Osteoblast (primary cell): ENCODE data around the gene EZH2. TPM values are rescaled to one million over a fixed set of nuclear protein-coding genes. Genes with fewer than 3 reads are reported as not detected.

Experiments
- DNase-seq: peaks from one replicate; pipeline ENCODE4 v3.0.0; 2011; ENCODE audit warnings: low spot score, mixed read lengths; ENCODE audit not compliant: insufficient read length; ENCODE audit errors: missing footprints
- H2AFZ ChIP-seq: 2 replicates; pipeline ENCODE4 v1.6.0; 2011; ENCODE audit warnings: mild to moderate bottlenecking, low read length
- H3K27ac ChIP-seq: 2 replicates; pipeline ENCODE4 v1.5.1; 2011; ENCODE audit warnings: mild to moderate bottlenecking, low read depth, low read length, moderate library complexity
- H3K27me3 ChIP-seq: 2 replicates; pipeline ENCODE4 v1.6.0; 2012; ENCODE audit warnings: mild to moderate bottlenecking, control low read depth, inconsistent platforms, low read length, moderate library complexity; ENCODE audit not compliant: insufficient read depth
- H3K36me3 ChIP-seq: 2 replicates; pipeline ENCODE4 v1.5.1; 2011; ENCODE audit warnings: mild to moderate bottlenecking, low read length, control low read depth, moderate library complexity; ENCODE audit not compliant: insufficient read depth
- H3K4me1 ChIP-seq: 2 replicates; pipeline ENCODE4 v1.5.1; 2011; ENCODE audit warnings: mild to moderate bottlenecking, low read length, control low read depth, moderate library complexity; ENCODE audit not compliant: insufficient read depth
- H3K4me2 ChIP-seq: 2 replicates; pipeline ENCODE4 v1.6.0; 2011; ENCODE audit warnings: mild to moderate bottlenecking, low read length; ENCODE audit not compliant: insufficient read depth
- H3K4me3 ChIP-seq: fragments of 200-600 bp; sonication (generic); 3 replicates; pipeline ENCODE4 v1.5.1; 2012; ENCODE audit warnings: mild to moderate bottlenecking, low read length, inconsistent platforms; ENCODE audit not compliant: insufficient read depth
- H3K79me2 ChIP-seq: 2 replicates; pipeline ENCODE4 v1.6.0; 2012; ENCODE audit warnings: mild to moderate bottlenecking, low read length, control low read depth, inconsistent platforms; ENCODE audit not compliant: insufficient read depth
- H3K9me3 ChIP-seq: 2 replicates; pipeline ENCODE4 v1.5.1; 2011; ENCODE audit warnings: low read depth, low read length, control low read depth
- H4K20me1 ChIP-seq: 2 replicates; pipeline ENCODE4 v1.6.0; 2012; ENCODE audit warnings: mild to moderate bottlenecking, low read length, control low read depth; ENCODE audit not compliant: insufficient read depth
- total RNA-seq: library from RNA; depleted of rRNA; stranded (reverse); fragments of >200 nt; gene quantifications from 2 replicates; pipeline ENCODE4 v1.2.3, GENCODE V29; 2012
- TF ChIP-seq, protein P1 (sequence below): IDR thresholded peaks from 2 replicates; pipeline ENCODE4 v1.5.1; 2011; ENCODE audit warnings: mild to moderate bottlenecking, low read depth, low read length, moderate library complexity; ENCODE audit errors: extremely low read depth

The EZH2 gene
- total RNA-seq, 1 donor, result 7.6 TPM

DNA sequence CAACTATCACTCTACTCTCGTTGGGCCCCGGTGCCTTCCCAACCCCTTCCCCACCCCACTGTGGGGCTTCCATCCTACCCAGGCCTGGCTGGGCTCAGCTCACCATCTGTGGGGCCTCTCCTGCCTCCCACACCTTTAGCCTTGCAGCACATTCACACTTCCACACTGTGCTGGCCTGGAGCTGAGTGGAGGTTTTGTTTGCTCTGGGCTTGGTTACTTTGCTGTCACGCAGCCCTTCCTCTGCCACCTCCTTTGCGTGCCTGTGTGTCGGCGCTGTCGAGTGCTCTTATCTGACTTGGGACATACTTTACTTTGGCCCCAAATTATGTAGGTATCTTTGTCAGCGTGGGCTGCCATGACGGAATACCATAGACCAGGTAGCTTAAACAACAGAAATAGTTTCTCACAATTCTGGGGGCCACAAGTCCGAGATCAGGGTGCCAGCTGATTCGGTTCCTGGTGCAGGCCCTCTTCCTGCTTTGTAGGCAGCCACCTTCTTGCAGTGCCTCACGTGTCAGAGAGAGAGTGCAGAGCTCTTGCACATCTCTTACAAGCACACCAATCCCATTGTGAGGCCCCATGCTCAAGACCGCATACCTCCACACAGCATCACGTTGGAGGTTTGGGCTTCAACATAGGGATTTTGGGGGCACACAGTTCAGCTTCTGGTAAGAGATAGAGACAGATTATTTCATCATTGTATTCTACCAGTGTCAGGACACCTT lies 96.4 kb downstream of the EZH2 start:
- no peaks in the 10 kb centered on the region for H4K20me1 ChIP-seq
- H3K27ac ChIP-seq, result no peak overlapping the region
- H2AFZ ChIP-seq, result no peak overlapping the region
- H3K4me2 ChIP-seq, result no peak overlapping the region
- no peaks in the 10 kb centered on the region for H3K4me1 ChIP-seq
- no peaks in the 10 kb centered on the region for H3K27me3 ChIP-seq
- TF ChIP-seq, protein P1, sequence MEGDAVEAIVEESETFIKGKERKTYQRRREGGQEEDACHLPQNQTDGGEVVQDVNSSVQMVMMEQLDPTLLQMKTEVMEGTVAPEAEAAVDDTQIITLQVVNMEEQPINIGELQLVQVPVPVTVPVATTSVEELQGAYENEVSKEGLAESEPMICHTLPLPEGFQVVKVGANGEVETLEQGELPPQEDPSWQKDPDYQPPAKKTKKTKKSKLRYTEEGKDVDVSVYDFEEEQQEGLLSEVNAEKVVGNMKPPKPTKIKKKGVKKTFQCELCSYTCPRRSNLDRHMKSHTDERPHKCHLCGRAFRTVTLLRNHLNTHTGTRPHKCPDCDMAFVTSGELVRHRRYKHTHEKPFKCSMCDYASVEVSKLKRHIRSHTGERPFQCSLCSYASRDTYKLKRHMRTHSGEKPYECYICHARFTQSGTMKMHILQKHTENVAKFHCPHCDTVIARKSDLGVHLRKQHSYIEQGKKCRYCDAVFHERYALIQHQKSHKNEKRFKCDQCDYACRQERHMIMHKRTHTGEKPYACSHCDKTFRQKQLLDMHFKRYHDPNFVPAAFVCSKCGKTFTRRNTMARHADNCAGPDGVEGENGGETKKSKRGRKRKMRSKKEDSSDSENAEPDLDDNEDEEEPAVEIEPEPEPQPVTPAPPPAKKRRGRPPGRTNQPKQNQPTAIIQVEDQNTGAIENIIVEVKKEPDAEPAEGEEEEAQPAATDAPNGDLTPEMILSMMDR, result no peak
- H3K79me2 ChIP-seq, result no peaks in the 10 kb centered on the region
- peak; percentile 38 for DNase-seq
- H3K9me3 ChIP-seq, result no peaks in the 10 kb centered on the region
- peaks cover 72% of the 10 kb centered on the region for H3K36me3 ChIP-seq
- no peak overlapping the region for H3K4me3 ChIP-seq

DNA sequence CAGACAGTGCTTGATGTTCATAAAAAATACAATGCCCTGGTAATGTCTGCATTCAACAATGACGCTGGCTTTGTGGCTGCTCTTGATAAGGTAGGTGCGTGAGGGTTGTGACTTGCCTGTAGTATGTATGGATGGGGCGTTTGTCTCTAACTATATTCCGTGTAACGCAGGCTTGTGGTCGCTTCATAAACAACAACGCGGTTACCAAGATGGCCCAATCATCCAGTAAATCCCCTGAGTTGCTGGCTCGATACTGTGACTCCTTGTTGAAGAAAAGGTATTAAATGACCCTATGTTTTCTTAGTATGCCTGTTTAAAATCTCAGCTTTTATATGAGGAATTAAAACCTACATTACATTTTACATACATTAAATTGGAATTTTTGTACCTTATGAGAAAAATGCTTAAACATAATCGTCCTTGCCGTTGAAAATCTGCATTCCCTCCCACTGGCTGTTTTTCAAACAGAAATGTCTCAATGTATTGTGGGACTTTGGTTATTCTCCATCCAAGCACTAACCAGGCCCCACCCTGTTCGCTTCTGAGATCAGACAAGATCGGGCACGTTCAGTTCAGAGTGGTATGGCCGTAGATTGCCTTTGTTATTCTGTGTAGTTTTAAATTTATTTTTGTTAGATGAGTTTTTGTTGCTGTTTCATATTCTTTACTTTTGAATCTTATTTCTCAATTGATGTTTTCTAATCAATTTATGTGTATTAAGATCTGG lies 100.1 kb downstream of the EZH2 start:
- TF ChIP-seq, protein P1, result no peak
- no peak overlapping the region for H3K27ac ChIP-seq
- H3K4me2 ChIP-seq, result no peak overlapping the region
- H4K20me1 ChIP-seq, result no peaks in the 10 kb centered on the region
- no peaks in the 10 kb centered on the region for H3K4me1 ChIP-seq
- no peak overlapping the region for H3K4me3 ChIP-seq
- H3K27me3 ChIP-seq, result no peaks in the 10 kb centered on the region
- DNase-seq, result no peak
- H3K79me2 ChIP-seq, result peaks cover 4% of the 10 kb centered on the region
- H2AFZ ChIP-seq, result no peak overlapping the region
- H3K9me3 ChIP-seq, result no peaks in the 10 kb centered on the region
- H3K36me3 ChIP-seq, result peaks cover 47% of the 10 kb centered on the region

DNA sequence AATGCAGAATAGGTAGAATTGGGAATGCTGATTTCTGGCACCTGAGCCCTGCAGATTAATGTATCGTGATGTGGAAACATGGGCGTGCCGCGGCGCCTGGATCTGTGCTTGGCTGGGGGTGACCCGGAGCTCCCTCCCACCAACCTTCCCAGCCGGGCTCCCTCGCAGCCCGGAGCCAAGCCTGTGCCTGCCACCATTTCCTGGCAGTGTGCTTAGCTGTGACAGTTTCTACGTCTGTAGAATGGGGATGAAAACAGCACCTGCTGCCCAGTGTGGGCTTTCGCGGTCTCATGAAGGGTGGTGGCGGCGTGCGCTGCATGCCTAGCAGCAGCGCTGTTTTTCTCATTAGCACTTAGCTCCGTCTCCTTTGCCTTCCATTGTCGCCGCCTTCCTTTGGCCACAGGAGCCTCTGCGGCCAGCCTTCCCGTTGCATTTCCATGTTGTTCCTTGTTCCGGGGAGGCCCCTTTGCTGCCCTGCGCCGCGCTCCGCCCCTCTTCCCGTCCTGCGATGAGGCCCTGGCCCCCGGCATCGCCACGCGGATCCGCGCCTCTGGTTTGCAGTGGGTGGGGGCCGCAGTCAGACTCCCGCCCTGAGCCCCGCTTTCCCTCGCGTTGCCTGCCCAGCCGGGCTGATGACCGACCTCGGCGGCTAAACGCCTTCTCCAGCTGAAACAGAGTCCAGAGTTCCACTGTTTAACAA lies 101.2 kb downstream of the EZH2 start:
- Histone ChIP-seq H4K20me1 (no peaks in the 10 kb centered on the region), H3K79me2 (peaks cover 9% of the 10 kb centered on the region), H2AFZ (no peak overlapping the region), H3K36me3 (peaks cover 42% of the 10 kb centered on the region), H3K4me1 (no peaks in the 10 kb centered on the region), H3K27ac (no peak overlapping the region), H3K4me3 (no peak overlapping the region), H3K9me3 (no peaks in the 10 kb centered on the region), H3K27me3 (no peaks in the 10 kb centered on the region), H3K4me2 (no peak overlapping the region)
- DNase-seq, result no peak
- TF ChIP-seq, protein P1, result no peak

DNA sequence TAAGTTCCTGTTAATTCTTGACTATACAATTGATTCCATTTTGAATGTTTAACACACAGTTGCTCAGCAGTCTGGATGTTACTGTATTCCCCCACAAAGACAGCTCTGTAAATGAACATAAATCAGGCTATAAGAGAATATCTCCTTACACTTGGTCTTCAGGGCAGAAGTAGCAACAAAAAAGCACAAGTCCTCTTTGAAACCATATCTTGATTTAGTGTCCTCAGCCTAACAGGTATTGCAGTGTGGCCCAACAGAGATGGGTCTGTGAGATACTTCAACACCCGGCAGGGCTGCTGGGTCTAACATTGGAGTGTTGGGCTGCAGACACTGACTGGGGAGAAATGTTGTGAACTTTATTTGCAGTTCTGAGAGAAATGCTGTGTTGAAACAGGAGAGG lies 109.6 kb downstream of the EZH2 start:
- H3K36me3 ChIP-seq, result peaks cover 35% of the 10 kb centered on the region
- H3K9me3 ChIP-seq, result no peaks in the 10 kb centered on the region
- H3K4me1 ChIP-seq, result peaks cover 13% of the 10 kb centered on the region
- no peak overlapping the region for H3K27ac ChIP-seq
- no peak overlapping the region for H3K4me3 ChIP-seq
- DNase-seq, result no peak
- H4K20me1 ChIP-seq, result peaks cover 8% of the 10 kb centered on the region
- H2AFZ ChIP-seq, result no peak overlapping the region
- H3K4me2 ChIP-seq, result no peak overlapping the region
- TF ChIP-seq, protein P1, result no peak
- peaks cover 28% of the 10 kb centered on the region for H3K79me2 ChIP-seq
- H3K27me3 ChIP-seq, result no peaks in the 10 kb centered on the region
